ENCODE measurements around the gene UROC1.

DNA sequence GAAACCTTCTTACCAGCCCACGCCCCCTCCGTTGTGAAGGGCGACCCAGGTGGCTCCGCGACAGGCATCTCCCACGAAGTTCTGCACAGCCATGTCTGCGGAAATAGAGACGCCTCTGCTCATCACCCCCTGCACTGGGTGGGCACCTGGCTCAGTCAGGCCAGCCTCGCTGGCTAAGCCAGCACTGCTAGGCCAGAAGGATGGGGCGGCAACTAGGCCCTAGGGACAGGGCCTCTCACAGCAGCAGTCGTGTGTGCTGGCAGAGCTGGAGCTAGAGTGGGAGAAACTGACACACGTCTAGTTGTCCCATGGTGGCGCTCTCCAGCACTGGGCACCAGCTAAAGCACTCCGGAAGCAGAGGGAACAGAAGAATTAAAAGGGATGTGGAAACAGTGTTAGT is 29.4 kb downstream of the UROC1 start:
- TF ChIP-seq, protein P1, sequence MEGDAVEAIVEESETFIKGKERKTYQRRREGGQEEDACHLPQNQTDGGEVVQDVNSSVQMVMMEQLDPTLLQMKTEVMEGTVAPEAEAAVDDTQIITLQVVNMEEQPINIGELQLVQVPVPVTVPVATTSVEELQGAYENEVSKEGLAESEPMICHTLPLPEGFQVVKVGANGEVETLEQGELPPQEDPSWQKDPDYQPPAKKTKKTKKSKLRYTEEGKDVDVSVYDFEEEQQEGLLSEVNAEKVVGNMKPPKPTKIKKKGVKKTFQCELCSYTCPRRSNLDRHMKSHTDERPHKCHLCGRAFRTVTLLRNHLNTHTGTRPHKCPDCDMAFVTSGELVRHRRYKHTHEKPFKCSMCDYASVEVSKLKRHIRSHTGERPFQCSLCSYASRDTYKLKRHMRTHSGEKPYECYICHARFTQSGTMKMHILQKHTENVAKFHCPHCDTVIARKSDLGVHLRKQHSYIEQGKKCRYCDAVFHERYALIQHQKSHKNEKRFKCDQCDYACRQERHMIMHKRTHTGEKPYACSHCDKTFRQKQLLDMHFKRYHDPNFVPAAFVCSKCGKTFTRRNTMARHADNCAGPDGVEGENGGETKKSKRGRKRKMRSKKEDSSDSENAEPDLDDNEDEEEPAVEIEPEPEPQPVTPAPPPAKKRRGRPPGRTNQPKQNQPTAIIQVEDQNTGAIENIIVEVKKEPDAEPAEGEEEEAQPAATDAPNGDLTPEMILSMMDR (conservative IDR thresholded peaks at IDR 0.05; ENCODE audit: low read depth in 2 of 2): peak in 1 of 2 experiments; percentile 48; a peak in 2 of 4 replicates
- TF ChIP-seq REST (IDR thresholded peaks at IDR 0.05; ENCODE audit: unreplicated experiment): no peak
- no peak for TF ChIP-seq EZH2phosphoT487 (IDR thresholded peaks at IDR 0.05; ENCODE audit: unreplicated experiment)
- no peak for TF ChIP-seq EZH2 (IDR thresholded peaks at IDR 0.05; ENCODE audit: low read depth, unreplicated experiment)
- no peak for TF ChIP-seq POLR2AphosphoS5 (IDR thresholded peaks at IDR 0.05; ENCODE audit: low read depth)
- TF ChIP-seq, protein P2, sequence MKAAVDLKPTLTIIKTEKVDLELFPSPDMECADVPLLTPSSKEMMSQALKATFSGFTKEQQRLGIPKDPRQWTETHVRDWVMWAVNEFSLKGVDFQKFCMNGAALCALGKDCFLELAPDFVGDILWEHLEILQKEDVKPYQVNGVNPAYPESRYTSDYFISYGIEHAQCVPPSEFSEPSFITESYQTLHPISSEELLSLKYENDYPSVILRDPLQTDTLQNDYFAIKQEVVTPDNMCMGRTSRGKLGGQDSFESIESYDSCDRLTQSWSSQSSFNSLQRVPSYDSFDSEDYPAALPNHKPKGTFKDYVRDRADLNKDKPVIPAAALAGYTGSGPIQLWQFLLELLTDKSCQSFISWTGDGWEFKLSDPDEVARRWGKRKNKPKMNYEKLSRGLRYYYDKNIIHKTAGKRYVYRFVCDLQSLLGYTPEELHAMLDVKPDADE (IDR thresholded peaks at IDR 0.05): no peak
- no peak for TF ChIP-seq ZNF331 (CRISPR knock-in tag; IDR thresholded peaks at IDR 0.05; ENCODE audit: low read depth)
- no peak for TF ChIP-seq CREB1 (CRISPR knock-in tag; IDR thresholded peaks at IDR 0.05; ENCODE audit: low read depth)
- TF ChIP-seq JUNB (IDR thresholded peaks at IDR 0.05; ENCODE audit: unreplicated experiment): no peak
